GM23338 (cell line): ENCODE results near the gene CYP4Z1. TPM values are rescaled to one million over a fixed set of nuclear protein-coding genes. Genes with fewer than 3 reads are reported as not detected.
A peak's percentile ranks its signal among the peaks of the same experiment; 100 is the strongest.
"Not testable (repeated sequence)": the region's sequence is repeated elsewhere in the genome, so short reads cannot be mapped to it uniquely, and the experiment has no call there.

Experiments
- ATAC-seq: fragments of 200-7000 bp; cut with Tn5 transposase; 3 replicates; pipeline ENCODE4 v1.9.1; 2020
- DNase-seq: peaks from one replicate; pipeline ENCODE4 v3.0.0-alpha.2; 2015; ENCODE audit warnings: low spot score
- H2AFZ ChIP-seq: fragments of 200-600 bp; sonication (generic); 2 replicates; pipeline ENCODE4 v1.8.0; 2016; ENCODE audit warnings: antibody characterized with exemption, mild to moderate bottlenecking, moderate library complexity
- H3F3A ChIP-seq: fragments of 200-600 bp; sonication (generic); replicated peaks from 2 replicates; pipeline ENCODE4 v1.8.0; 2017; ENCODE audit warnings: antibody characterized with exemption, mixed run types, low read depth
- H3K27ac ChIP-seq: fragments of 200-600 bp; sonication (generic); 2 replicates; pipeline ENCODE4 v1.6.1; 2016; ENCODE audit warnings: low read depth
- H3K27me3 ChIP-seq: fragments of 200-600 bp; sonication (generic); 2 replicates; pipeline ENCODE4 v1.8.0; 2016; ENCODE audit warnings: mild to moderate bottlenecking, mixed run types, moderate library complexity; ENCODE audit not compliant: insufficient read depth
- H3K36me3 ChIP-seq: fragments of 200-600 bp; sonication (generic); 2 replicates; pipeline ENCODE4 v1.8.0; 2016; ENCODE audit warnings: mild to moderate bottlenecking; ENCODE audit not compliant: insufficient read depth
- H3K4me1 ChIP-seq: fragments of 200-600 bp; sonication (generic); 2 replicates; pipeline ENCODE4 v1.8.0; 2016; ENCODE audit warnings: mild to moderate bottlenecking, moderate library complexity; ENCODE audit not compliant: insufficient read depth
- H3K4me2 ChIP-seq: fragments of 200-600 bp; sonication (generic); 2 replicates; pipeline ENCODE4 v1.7.1; 2017; ENCODE audit warnings: mixed run types
- H3K4me3 ChIP-seq: fragments of 200-600 bp; sonication (generic); 2 replicates; pipeline ENCODE4 v1.6.1; 2016; ENCODE audit warnings: mixed run types
- H3K79me2 ChIP-seq: fragments of 200-600 bp; sonication (generic); replicated peaks from 2 replicates; pipeline ENCODE4 v1.8.0; 2017; ENCODE audit warnings: mild to moderate bottlenecking; ENCODE audit not compliant: insufficient read depth
- H3K9me2 ChIP-seq: fragments of 200-600 bp; sonication (generic); 2 replicates; pipeline ENCODE4 v1.8.0; 2017; ENCODE audit not compliant: insufficient read depth
- H4K20me1 ChIP-seq: fragments of 200-600 bp; sonication (generic); replicated peaks from 2 replicates; pipeline ENCODE4 v1.8.0; 2017; ENCODE audit warnings: mild to moderate bottlenecking; ENCODE audit not compliant: insufficient read depth
- H3K27ac Mint-ChIP-seq: 2 replicates; pipeline ENCODE4 v1.8.0; 2020; ENCODE audit warnings: inconsistent platforms, mild to moderate bottlenecking, moderate library complexity, mixed read lengths
- H3K27me3 Mint-ChIP-seq: 3 replicates; pipeline ENCODE4 v1.8.0; 2022; ENCODE audit warnings: low read depth, mild to moderate bottlenecking, moderate library complexity, mixed read lengths, inconsistent platforms; ENCODE audit not compliant: insufficient read depth, poor library complexity
- H3K36me3 Mint-ChIP-seq: 3 replicates; pipeline ENCODE4 v1.8.0; 2021; ENCODE audit warnings: low read depth, mild to moderate bottlenecking, inconsistent platforms, moderate library complexity, mixed read lengths
- H3K4me1 Mint-ChIP-seq: 3 replicates; pipeline ENCODE4 v1.8.0; 2020; ENCODE audit warnings: mild to moderate bottlenecking, inconsistent platforms, mixed read lengths
- H3K4me3 Mint-ChIP-seq: 3 replicates; pipeline ENCODE4 v1.8.0; 2021; ENCODE audit warnings: moderate library complexity, mild to moderate bottlenecking, inconsistent platforms, mixed read lengths
- H3K9me3 Mint-ChIP-seq: 3 replicates; pipeline ENCODE4 v1.8.0; 2020; ENCODE audit warnings: moderate library complexity, mild to moderate bottlenecking, inconsistent platforms, mixed read lengths
- polyA plus RNA-seq: library from polyadenylated mRNA; unstranded; fragments of >200 nt; fragmentation: Nextera tagmentation; extraction: Ambion mirVana; gene quantifications from 2 replicates; pipeline ENCODE4 v1.2.1, GENCODE V29; 2016
- total RNA-seq: library from RNA; depleted of rRNA; stranded (reverse); fragments of >200 nt; shearing (Covaris generic); gene quantifications from 2 replicates; pipeline ENCODE4 v1.2.3, GENCODE V29; 2014
- TF ChIP-seq, protein P1 (sequence below), 2 experiments: fragments of 200-600 bp in 1 of 2; sonication (generic) in 1 of 2; conservative IDR thresholded peaks; 2 replicates each; pipeline versions ENCODE4 v1.5.1 to v1.6.1; 2016 to 2017; ENCODE audit warnings: antibody characterized with exemption in 2 of 2, low read depth in 2 of 2, mild to moderate bottlenecking in 2 of 2, moderate library complexity in 1 of 2
- TF ChIP-seq, protein P2 (sequence below): IDR thresholded peaks from 2 replicates; pipeline ENCODE4 v1.6.1; 2016; ENCODE audit warnings: antibody characterized with exemption

The CYP4Z1 gene
- total and polyA plus RNA-seq, 2 experiments from 2014 or later: not detected

DNA sequence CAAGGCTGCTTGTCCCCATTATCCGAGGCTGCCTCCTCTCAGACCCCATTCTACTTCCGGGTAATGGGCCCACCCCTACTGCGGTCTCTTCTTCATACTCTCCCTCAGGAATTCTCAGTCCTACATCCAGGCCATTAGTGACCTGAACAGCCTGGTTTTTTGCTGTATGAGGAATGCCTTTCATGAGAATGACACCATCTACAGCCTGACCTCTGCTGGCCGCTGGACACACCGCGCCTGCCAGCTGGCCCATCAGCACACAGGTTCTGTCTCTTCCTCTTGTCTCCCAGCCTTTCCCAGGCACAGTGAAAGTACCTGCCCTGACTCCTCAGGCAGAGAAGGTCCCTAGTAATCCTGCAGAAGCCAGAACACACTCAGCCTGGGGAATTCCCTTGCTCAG is 76.6 kb downstream of the CYP4Z1 start:
- not testable (repeated sequence) for H4K20me1 ChIP-seq, H3K4me3 Mint-ChIP-seq, H3K4me2 ChIP-seq, H3K27ac Mint-ChIP-seq, H3K79me2 ChIP-seq, H3K27me3 ChIP-seq, H3K9me2 ChIP-seq, H3K36me3 Mint-ChIP-seq, H3K9me3 Mint-ChIP-seq, H2AFZ ChIP-seq, H3K4me1 ChIP-seq, H3K27ac ChIP-seq, H3K4me3 ChIP-seq, H3K36me3 ChIP-seq, H3K4me1 Mint-ChIP-seq, H3F3A ChIP-seq
- H3K27me3 Mint-ChIP-seq: peaks cover 11% of the 10 kb centered on the region
- TF ChIP-seq, protein P1, sequence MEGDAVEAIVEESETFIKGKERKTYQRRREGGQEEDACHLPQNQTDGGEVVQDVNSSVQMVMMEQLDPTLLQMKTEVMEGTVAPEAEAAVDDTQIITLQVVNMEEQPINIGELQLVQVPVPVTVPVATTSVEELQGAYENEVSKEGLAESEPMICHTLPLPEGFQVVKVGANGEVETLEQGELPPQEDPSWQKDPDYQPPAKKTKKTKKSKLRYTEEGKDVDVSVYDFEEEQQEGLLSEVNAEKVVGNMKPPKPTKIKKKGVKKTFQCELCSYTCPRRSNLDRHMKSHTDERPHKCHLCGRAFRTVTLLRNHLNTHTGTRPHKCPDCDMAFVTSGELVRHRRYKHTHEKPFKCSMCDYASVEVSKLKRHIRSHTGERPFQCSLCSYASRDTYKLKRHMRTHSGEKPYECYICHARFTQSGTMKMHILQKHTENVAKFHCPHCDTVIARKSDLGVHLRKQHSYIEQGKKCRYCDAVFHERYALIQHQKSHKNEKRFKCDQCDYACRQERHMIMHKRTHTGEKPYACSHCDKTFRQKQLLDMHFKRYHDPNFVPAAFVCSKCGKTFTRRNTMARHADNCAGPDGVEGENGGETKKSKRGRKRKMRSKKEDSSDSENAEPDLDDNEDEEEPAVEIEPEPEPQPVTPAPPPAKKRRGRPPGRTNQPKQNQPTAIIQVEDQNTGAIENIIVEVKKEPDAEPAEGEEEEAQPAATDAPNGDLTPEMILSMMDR (conservative IDR thresholded peaks at IDR 0.05; ENCODE audit: low read depth in 2 of 2): peak; percentile 47 to 73
- peak; percentile 64 for DNase-seq
- peak; percentile 94 for ATAC-seq

DNA sequence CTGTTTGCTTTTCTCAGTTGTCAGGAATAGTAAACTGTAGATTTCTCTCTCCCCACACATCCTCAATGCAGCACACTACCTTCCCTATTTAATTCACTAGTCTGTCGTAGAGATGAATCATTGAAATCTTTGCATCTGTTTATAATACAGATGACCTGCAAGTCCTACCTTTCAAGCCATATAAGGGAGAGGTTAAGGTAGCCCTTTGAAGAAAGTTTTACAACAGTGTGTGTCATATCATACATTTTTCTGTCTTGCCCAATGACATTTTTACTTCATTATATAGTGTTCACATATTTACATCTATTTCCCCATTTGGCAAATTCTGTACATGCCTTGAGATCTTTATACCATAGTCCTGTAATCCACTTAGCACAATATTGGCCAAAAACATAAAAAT is 79.5 kb downstream of the CYP4Z1 start:
- not testable (repeated sequence) for H3K4me1 ChIP-seq, DNase-seq, H3K27ac Mint-ChIP-seq, H4K20me1 ChIP-seq, H3K4me3 Mint-ChIP-seq, H3K4me3 ChIP-seq, H3K4me1 Mint-ChIP-seq, ATAC-seq, H3K9me3 Mint-ChIP-seq, H2AFZ ChIP-seq, H3K9me2 ChIP-seq, H3K4me2 ChIP-seq, H3K36me3 ChIP-seq, H3K36me3 Mint-ChIP-seq, H3F3A ChIP-seq, H3K79me2 ChIP-seq, H3K27ac ChIP-seq, H3K27me3 ChIP-seq
- H3K27me3 Mint-ChIP-seq: peaks cover 17% of the 10 kb centered on the region

DNA sequence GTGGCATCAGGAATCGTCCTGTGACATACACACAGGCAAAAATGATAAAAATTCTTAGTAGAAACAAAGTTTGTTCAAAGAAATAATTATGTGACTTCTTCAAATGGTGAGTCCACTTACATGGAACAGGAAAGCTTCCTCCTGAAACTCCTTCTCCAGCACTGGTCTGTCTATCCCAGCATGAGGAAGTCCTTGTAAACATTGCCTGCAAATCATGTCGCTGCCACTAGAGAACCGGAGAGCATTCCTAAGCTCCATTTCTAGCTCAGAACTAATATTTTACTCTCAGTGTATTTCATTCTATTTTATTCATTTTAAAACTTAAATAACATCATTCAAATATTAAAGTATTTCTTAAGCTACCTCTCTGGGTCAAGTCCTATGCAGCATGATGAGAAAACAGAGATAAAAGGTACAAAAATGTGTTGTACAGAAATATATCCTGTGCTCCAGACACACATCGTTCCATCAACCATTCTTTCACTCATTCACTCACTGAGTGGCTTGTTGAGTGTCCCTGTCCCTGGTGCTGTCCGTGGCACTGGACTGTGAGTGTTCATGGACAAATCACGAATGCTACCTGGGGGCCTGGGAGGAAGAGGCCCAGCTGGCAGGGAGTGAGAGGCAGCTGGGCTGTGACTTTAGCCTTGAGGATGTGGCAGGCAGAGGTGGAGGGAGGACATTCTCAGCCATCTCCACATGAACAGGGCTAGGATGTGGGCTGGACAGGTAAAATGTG is 80.2 kb downstream of the CYP4Z1 start:
- no peaks in the 10 kb centered on the region for H4K20me1 ChIP-seq
- Mint-ChIP-seq H3K9me3 (no peaks in the 10 kb centered on the region), H3K4me1 (peaks cover 6% of the 10 kb centered on the region; the same call in 2 of the 3 replicates), H3K36me3 (no peaks in the 10 kb centered on the region; the same call in 2 of the 3 replicates), H3K4me3 (no peak overlapping the region), H3K27me3 (peaks cover 17% of the 10 kb centered on the region), H3K27ac (no peak overlapping the region)
- no peaks in the 10 kb centered on the region for H3K27me3 ChIP-seq
- no peaks in the 10 kb centered on the region for H3F3A ChIP-seq
- no peak overlapping the region for H2AFZ ChIP-seq
- ATAC-seq: peak; percentile 25; the same call in 1 of the 3 replicates
- H3K36me3 ChIP-seq: no peaks in the 10 kb centered on the region
- H3K27ac ChIP-seq: no peak overlapping the region
- H3K9me2 ChIP-seq: no peaks in the 10 kb centered on the region
- peak; percentile 3 for DNase-seq
- H3K4me2 ChIP-seq: no peak overlapping the region
- H3K4me1 ChIP-seq: no peaks in the 10 kb centered on the region
- no peaks in the 10 kb centered on the region for H3K79me2 ChIP-seq
- TF ChIP-seq, protein P1 (conservative IDR thresholded peaks at IDR 0.05; ENCODE audit: low read depth in 2 of 2): peak in 1 of 2 experiments; percentile 13; a peak in 1 of 4 replicates
- TF ChIP-seq, protein P2, sequence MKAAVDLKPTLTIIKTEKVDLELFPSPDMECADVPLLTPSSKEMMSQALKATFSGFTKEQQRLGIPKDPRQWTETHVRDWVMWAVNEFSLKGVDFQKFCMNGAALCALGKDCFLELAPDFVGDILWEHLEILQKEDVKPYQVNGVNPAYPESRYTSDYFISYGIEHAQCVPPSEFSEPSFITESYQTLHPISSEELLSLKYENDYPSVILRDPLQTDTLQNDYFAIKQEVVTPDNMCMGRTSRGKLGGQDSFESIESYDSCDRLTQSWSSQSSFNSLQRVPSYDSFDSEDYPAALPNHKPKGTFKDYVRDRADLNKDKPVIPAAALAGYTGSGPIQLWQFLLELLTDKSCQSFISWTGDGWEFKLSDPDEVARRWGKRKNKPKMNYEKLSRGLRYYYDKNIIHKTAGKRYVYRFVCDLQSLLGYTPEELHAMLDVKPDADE: no peak
- no peak overlapping the region for H3K4me3 ChIP-seq

DNA sequence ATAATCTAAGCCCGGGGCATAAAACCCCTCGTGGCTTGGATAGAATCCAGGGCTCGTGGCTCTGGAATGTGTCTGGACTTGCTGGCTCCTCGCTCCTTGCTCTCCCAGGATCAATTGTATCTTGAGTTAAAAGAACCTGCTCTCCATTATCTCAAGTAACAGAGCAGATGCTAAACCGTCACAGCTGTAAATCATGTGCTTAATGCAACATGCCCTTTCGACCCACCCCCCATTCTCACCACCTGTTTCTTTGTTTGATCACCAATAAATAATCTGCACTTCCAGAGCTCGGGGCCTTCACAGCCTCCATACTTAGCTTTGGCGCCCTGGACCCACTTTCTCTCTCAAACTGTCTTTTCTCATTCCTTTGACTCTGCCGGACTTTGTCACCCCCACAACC is 82.1 kb downstream of the CYP4Z1 start:
- H3K4me1 ChIP-seq, H3K36me3 ChIP-seq, H3K27ac Mint-ChIP-seq, H3K79me2 ChIP-seq, H3F3A ChIP-seq, H3K4me3 Mint-ChIP-seq, DNase-seq, H3K9me2 ChIP-seq, H3K27ac ChIP-seq, H3K9me3 Mint-ChIP-seq, H4K20me1 ChIP-seq, ATAC-seq, H3K4me2 ChIP-seq, H3K4me3 ChIP-seq, H3K36me3 Mint-ChIP-seq, H2AFZ ChIP-seq, H3K4me1 Mint-ChIP-seq, H3K27me3 ChIP-seq: not testable (repeated sequence)
- H3K27me3 Mint-ChIP-seq: peaks cover 12% of the 10 kb centered on the region

DNA sequence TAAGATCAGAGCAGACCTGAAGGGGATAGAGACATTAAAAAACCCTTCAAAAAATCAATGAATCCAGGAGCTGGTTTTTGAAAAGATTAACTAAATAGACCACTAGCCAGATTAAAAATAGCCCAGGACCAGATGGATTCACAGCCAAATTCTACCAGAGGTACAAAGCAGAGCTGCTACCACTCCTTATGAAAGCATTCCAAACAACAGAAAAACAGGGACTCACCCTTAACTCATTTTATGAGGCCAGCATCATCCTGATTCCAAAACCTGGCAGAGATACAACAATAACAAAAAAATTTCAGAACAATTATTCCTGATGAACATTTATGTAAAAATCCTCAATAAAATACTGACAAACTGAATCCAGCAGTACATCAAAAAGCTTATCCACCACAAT is 89.4 kb downstream of the CYP4Z1 start:
- H3K36me3 Mint-ChIP-seq, H4K20me1 ChIP-seq, H3K4me2 ChIP-seq, ATAC-seq, H3K27me3 ChIP-seq, H3K4me3 ChIP-seq, H3K4me1 Mint-ChIP-seq, H3K27ac Mint-ChIP-seq, H3K4me1 ChIP-seq, H3K36me3 ChIP-seq, H3K4me3 Mint-ChIP-seq, H3K27me3 Mint-ChIP-seq, H3F3A ChIP-seq, H3K9me2 ChIP-seq, H3K27ac ChIP-seq, DNase-seq, H3K79me2 ChIP-seq, H2AFZ ChIP-seq, H3K9me3 Mint-ChIP-seq: not testable (repeated sequence)
